OCI-LY7 (cell line): ENCODE results near the gene PIP. TPM values are rescaled to one million over a fixed set of nuclear protein-coding genes. Genes with fewer than 3 reads are reported as not detected.
"Not testable (repeated sequence)": the region's sequence is repeated elsewhere in the genome, so short reads cannot be mapped to it uniquely, and the experiment has no call there.

ENCODE experiments used
- BruUV-seq: library from RNA; stranded (reverse); fragments of 400-500 nt; replicated peaks from 2 replicates; lab custom pipeline; 2021; lab: Mats Ljungman, UMichigan
- CTCF ChIA-PET: fragments of 300-600 bp; sonication (Branson Sonifier 250); formaldehyde crosslinking; loops from one replicate; lab custom pipeline; 2022; ENCODE audit warnings: antibody characterized with exemption; ENCODE audit not compliant: unreplicated experiment; lab: Charles Lee
- POLR2A ChIA-PET: fragments of 300-600 bp; sonication (Branson Sonifier 250); formaldehyde crosslinking; loops from one replicate; lab custom pipeline; 2022; ENCODE audit warnings: antibody characterized with exemption; lab: Charles Lee
- DNase-seq: peaks from one replicate; pipeline ENCODE4 v3.0.0-alpha.2; 2015; ENCODE audit warnings: low spot score
- H2AFZ ChIP-seq: fragments of 200-600 bp; sonication (generic), shearing (Covaris generic); 2 replicates; pipeline ENCODE4 v1.6.1; 2014; ENCODE audit warnings: mild to moderate bottlenecking, antibody characterized with exemption, low read length, moderate library complexity
- H3K27ac ChIP-seq: fragments of 200-600 bp; sonication (generic); 2 replicates; pipeline ENCODE4 v1.5.1; 2014; ENCODE audit warnings: mixed run types, low read depth, mild to moderate bottlenecking, moderate library complexity, low read length, inconsistent platforms; ENCODE audit not compliant: poor library complexity, severe bottlenecking
- H3K36me3 ChIP-seq: fragments of 200-600 bp; sonication (generic); 2 replicates; pipeline ENCODE4 v1.6.1; 2014; ENCODE audit warnings: mild to moderate bottlenecking, antibody characterized with exemption, low read length, moderate library complexity, mixed read lengths; ENCODE audit not compliant: insufficient read depth
- H3K4me1 ChIP-seq: fragments of 200-600 bp; sonication (generic); 2 replicates; pipeline ENCODE4 v1.5.1; 2014; ENCODE audit warnings: mild to moderate bottlenecking, low read length; ENCODE audit not compliant: insufficient read depth, poor library complexity, severe bottlenecking
- H3K4me2 ChIP-seq: fragments of 200-600 bp; sonication (generic); 2 replicates; pipeline ENCODE4 v1.6.1; 2014; ENCODE audit warnings: mild to moderate bottlenecking, low read length
- H3K4me3 ChIP-seq: fragments of 200-600 bp; sonication (generic); 2 replicates; pipeline ENCODE4 v1.5.1; 2014; ENCODE audit warnings: mild to moderate bottlenecking, low read depth, low read length; ENCODE audit not compliant: poor library complexity, severe bottlenecking
- H3K79me2 ChIP-seq: fragments of 200-600 bp; sonication (generic); 2 replicates; pipeline ENCODE4 v1.6.1; 2016; ENCODE audit warnings: low read depth, mild to moderate bottlenecking, low read length, moderate library complexity, mixed read lengths; ENCODE audit not compliant: insufficient read depth
- H3K9me2 ChIP-seq: fragments of 200-600 bp; sonication (generic); 2 replicates; pipeline ENCODE4 v1.6.1; 2016; ENCODE audit warnings: mild to moderate bottlenecking, low read length, mixed read lengths; ENCODE audit not compliant: insufficient read depth
- H3K9me3 ChIP-seq: fragments of 200-600 bp; sonication (generic); 2 replicates; pipeline ENCODE4 v1.6.1; 2014; ENCODE audit warnings: mild to moderate bottlenecking, mixed run types, low read length, mixed read lengths
- H4K20me1 ChIP-seq: fragments of 200-600 bp; sonication (generic); 2 replicates; pipeline ENCODE4 v1.6.1; 2014; ENCODE audit warnings: mild to moderate bottlenecking, antibody characterized with exemption, low read length, moderate library complexity, mixed read lengths; ENCODE audit not compliant: insufficient read depth
- EZH2phosphoT487 ChIP-seq: fragments of 200-600 bp; sonication (generic); IDR thresholded peaks from 2 replicates; pipeline ENCODE4 v1.6.1; 2018; ENCODE audit warnings: low read depth, borderline replicate concordance, mild to moderate bottlenecking, mixed run types, antibody characterized with exemption, low read length, moderate library complexity, mixed read lengths
- intact Hi-C: fragments of 100-400 bp; cut with micrococcal nuclease; formaldehyde crosslinking; loops from one replicate; pipeline ENCODE4 v1.10.0; 2022; ENCODE audit not compliant: unreplicated experiment
- total RNA-seq, 2 experiments: library from RNA; depleted of rRNA in 1 of 2; stranded (reverse); fragments of >200 nt in 1 of 2; shearing (Covaris generic) in 1 of 2; gene quantifications; 2 replicates each; pipeline ENCODE4 v1.2.3, GENCODE V29; 2014 to 2022
- TF ChIP-seq, protein P1 (sequence below): fragments of 200-600 bp; sonication (generic); conservative IDR thresholded peaks from 2 replicates; pipeline ENCODE4 v1.5.1; 2014; ENCODE audit warnings: mild to moderate bottlenecking, antibody characterized with exemption, low read length, moderate library complexity, mixed read lengths

PIP gene
- total RNA-seq, 2 experiments from 2014 or later, result not detected

GRCh38 chr7:143172354-143172753, 40.5 kb downstream of the PIP start:
- Histone ChIP-seq H3K4me3 (no peak overlapping the region), H2AFZ (no peak overlapping the region), H3K4me1 (no peaks in the 10 kb centered on the region), H3K4me2 (no peak overlapping the region), H3K36me3 (no peaks in the 10 kb centered on the region), H3K27ac (no peak overlapping the region), H3K79me2 (no peaks in the 10 kb centered on the region), H3K9me3 (peaks cover 3% of the 10 kb centered on the region; the same call in 1 of the 2 replicates), H3K9me2 (no peaks in the 10 kb centered on the region), H4K20me1 (no peaks in the 10 kb centered on the region)
- DNase-seq, result no peak
- CTCF ChIA-PET, result no interaction called here
- no TSS peak for BruUV-seq
- POLR2A ChIA-PET, result no interaction called here
- intact Hi-C loops, result no loop called here
- no peak for TF ChIP-seq EZH2phosphoT487

- Histone ChIP-seq H3K9me3 (peaks cover 15% of the 10 kb centered on the region), H3K27ac (no peak overlapping the region), H3K9me2 (no peaks in the 10 kb centered on the region), H3K4me3 (no peak overlapping the region), H3K4me1 (no peaks in the 10 kb centered on the region), H4K20me1 (no peaks in the 10 kb centered on the region), H3K4me2 (no peak overlapping the region), H2AFZ (no peak overlapping the region), H3K36me3 (no peaks in the 10 kb centered on the region), H3K79me2 (no peaks in the 10 kb centered on the region)
- BruUV-seq, result no TSS peak
- POLR2A ChIA-PET, result no interaction called here
- intact Hi-C loops, result no loop called here
- no peak for DNase-seq
- no peak for TF ChIP-seq EZH2phosphoT487
- TF ChIP-seq, protein P1, sequence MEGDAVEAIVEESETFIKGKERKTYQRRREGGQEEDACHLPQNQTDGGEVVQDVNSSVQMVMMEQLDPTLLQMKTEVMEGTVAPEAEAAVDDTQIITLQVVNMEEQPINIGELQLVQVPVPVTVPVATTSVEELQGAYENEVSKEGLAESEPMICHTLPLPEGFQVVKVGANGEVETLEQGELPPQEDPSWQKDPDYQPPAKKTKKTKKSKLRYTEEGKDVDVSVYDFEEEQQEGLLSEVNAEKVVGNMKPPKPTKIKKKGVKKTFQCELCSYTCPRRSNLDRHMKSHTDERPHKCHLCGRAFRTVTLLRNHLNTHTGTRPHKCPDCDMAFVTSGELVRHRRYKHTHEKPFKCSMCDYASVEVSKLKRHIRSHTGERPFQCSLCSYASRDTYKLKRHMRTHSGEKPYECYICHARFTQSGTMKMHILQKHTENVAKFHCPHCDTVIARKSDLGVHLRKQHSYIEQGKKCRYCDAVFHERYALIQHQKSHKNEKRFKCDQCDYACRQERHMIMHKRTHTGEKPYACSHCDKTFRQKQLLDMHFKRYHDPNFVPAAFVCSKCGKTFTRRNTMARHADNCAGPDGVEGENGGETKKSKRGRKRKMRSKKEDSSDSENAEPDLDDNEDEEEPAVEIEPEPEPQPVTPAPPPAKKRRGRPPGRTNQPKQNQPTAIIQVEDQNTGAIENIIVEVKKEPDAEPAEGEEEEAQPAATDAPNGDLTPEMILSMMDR, result no peak
- CTCF ChIA-PET, result no interaction called here
Measured at GRCh38 chr7:143176128-143176527, 44.3 kb downstream of the PIP start.

DNA sequence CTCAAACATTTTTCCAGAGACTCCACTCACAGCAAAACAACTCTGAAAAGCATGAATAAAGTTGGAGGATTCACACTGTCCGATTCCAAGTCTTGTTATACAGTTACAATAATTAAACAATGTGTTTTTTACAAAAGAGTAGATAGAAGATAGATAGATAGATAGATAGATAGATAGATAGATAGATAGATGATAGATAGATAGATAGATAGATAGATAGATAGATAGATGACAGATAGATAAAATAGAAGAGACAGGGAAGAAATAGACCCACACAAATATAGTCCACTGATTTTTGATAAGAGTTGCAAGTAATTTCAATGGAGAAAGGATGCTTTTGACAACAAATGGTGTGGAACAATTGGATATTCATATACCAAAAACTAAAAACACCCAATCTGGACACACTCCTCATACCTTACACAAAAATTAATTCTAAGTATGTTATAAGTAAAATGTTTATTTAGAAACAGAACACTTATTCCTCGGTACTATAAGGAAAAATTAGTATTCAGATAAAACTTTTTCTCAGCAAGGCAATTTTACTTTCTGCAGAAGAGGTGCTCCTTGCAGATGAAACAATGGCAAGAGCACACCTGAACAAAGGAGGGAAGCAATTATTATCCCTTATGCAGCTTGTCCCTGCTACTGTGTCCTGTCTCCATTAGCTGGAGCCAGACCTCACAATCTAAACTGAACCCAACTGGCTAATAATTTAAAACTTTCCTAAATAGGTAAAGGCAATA, 45.7 kb downstream of the PIP start:
- Histone ChIP-seq H3K4me2 (no peak overlapping the region), H3K9me3 (peaks cover 15% of the 10 kb centered on the region), H3K79me2 (no peaks in the 10 kb centered on the region), H3K27ac (no peak overlapping the region), H2AFZ (no peak overlapping the region), H3K4me1 (no peaks in the 10 kb centered on the region), H3K9me2 (no peaks in the 10 kb centered on the region), H3K36me3 (no peaks in the 10 kb centered on the region), H3K4me3 (no peak overlapping the region), H4K20me1 (no peaks in the 10 kb centered on the region)
- TF ChIP-seq, protein P1, result no peak
- no peak for TF ChIP-seq EZH2phosphoT487
- ChIA-PET POLR2A (no interaction called here), CTCF (no interaction called here)
- intact Hi-C loops, result no loop called here
- DNase-seq, result peak; percentile 10
- BruUV-seq, result no TSS peak

- H3K4me1 ChIP-seq, POLR2A ChIA-PET, H3K36me3 ChIP-seq, H3K4me3 ChIP-seq, H2AFZ ChIP-seq, H3K79me2 ChIP-seq, H3K9me2 ChIP-seq, H4K20me1 ChIP-seq, CTCF ChIA-PET, intact Hi-C loops, H3K4me2 ChIP-seq, BruUV-seq, DNase-seq, H3K27ac ChIP-seq: not testable (repeated sequence)
- peaks cover 15% of the 10 kb centered on the region for H3K9me3 ChIP-seq
Measured at GRCh38 chr7:143180771-143181170, 48.9 kb downstream of the PIP start.
